Measurements from ENCODE around the gene TP53AIP1. TPM values are rescaled to one million over a fixed set of nuclear protein-coding genes. Genes with fewer than 3 reads are reported as not detected.
A peak's percentile ranks its signal among the peaks of the same experiment; 100 is the strongest.

Gene TP53AIP1
- total RNA-seq, 1 donor from 2014 or later, result not detected

GRCh38 chr11:128948583-128948982, 5.9 kb upstream of the TP53AIP1 start:
- intact Hi-C loops (cut with DNase I), result no loop called here
- ATAC-seq (peak; percentile 45), DNase-seq (ENCODE audit: low spot score) (no peak)

GRCh38 chr11:128947773-128948172, 5.1 kb upstream of the TP53AIP1 start:
- DNase-seq (ENCODE audit: low spot score) (no peak), ATAC-seq (no peak)
- intact Hi-C loops (cut with DNase I), result no loop called here

GRCh38 chr11:128946648-128947047, 4.0 kb upstream of the TP53AIP1 start:
- intact Hi-C loops (cut with DNase I), result no loop called here
- DNase-seq (ENCODE audit: low spot score) (no peak), ATAC-seq (no peak)

GRCh38 chr11:128943428-128943976, 831 bp upstream of the TP53AIP1 start:
- no peak for ATAC-seq
- intact Hi-C loops (cut with DNase I), result no loop called here
- DNase-seq (ENCODE audit: low spot score), result no peak

- DNase-seq (ENCODE audit: low spot score), result no peak
- intact Hi-C loops (cut with DNase I), result loop anchor here (1.0 kb wide), 1 partner anchor 36 kb away; no protein-coding TSS in a partner anchor
- ATAC-seq, result no peak
These were observed 429 bp downstream of the TP53AIP1 start for GRCh38 chr11:128942272-128942612.

- ATAC-seq, result no peak
- DNase-seq (ENCODE audit: low spot score), result no peak
These were observed 949 bp downstream of the TP53AIP1 start for GRCh38 chr11:128941573-128942271.

GRCh38 chr11:128941110-128941509, 1.6 kb downstream of the TP53AIP1 start:
- ATAC-seq (no peak), DNase-seq (ENCODE audit: low spot score) (no peak)
- intact Hi-C loops (cut with DNase I), result no loop called here

More at GRCh38 chr11:128941573-128942271, 949 bp downstream of the TP53AIP1 start:
- intact Hi-C loops (cut with DNase I), result loop anchor here (1.0 kb wide), 1 partner anchor 35 kb away; no protein-coding TSS in a partner anchor

GRCh38 chr11:128940603-128941002, 2.1 kb downstream of the TP53AIP1 start:
- intact Hi-C loops (cut with DNase I), result no loop called here
- DNase-seq (ENCODE audit: low spot score) (no peak), ATAC-seq (no peak)

GRCh38 chr11:128940156-128940555, 2.5 kb downstream of the TP53AIP1 start:
- ATAC-seq (no peak), DNase-seq (ENCODE audit: low spot score) (no peak)
- intact Hi-C loops (cut with DNase I), result no loop called here

GRCh38 chr11:128939591-128939990, 3.1 kb downstream of the TP53AIP1 start:
- no peak for ATAC-seq
- intact Hi-C loops (cut with DNase I), result no loop called here

GRCh38 chr11:128938156-128938885, 4.3 kb downstream of the TP53AIP1 start:
- ATAC-seq (no peak), DNase-seq (ENCODE audit: low spot score) (no peak)
- intact Hi-C loops (cut with DNase I), result no loop called here

More at GRCh38 chr11:128939591-128939990, 3.1 kb downstream of the TP53AIP1 start:
- DNase-seq (ENCODE audit: low spot score), result no peak

GRCh38 chr11:128937480-128937879, 5.2 kb downstream of the TP53AIP1 start:
- DNase-seq (ENCODE audit: low spot score), result no peak
- no peak for ATAC-seq
- intact Hi-C loops (cut with DNase I), result no loop called here

GRCh38 chr11:128936606-128937251, 5.9 kb downstream of the TP53AIP1 start:
- DNase-seq (ENCODE audit: low spot score) (no peak), ATAC-seq (no peak)
- intact Hi-C loops (cut with DNase I), result no loop called here

GRCh38 chr11:128934926-128935325, 7.7 kb downstream of the TP53AIP1 start:
- intact Hi-C loops (cut with DNase I), result no loop called here
- ATAC-seq, result no peak
- DNase-seq (ENCODE audit: low spot score), result no peak

- intact Hi-C loops (cut with DNase I), result no loop called here
- no peak for ATAC-seq
- DNase-seq (ENCODE audit: low spot score), result no peak
These were observed 8.3 kb downstream of the TP53AIP1 start for GRCh38 chr11:128934351-128934750.

- intact Hi-C loops (cut with DNase I), result no loop called here
- DNase-seq (ENCODE audit: low spot score) (no peak), ATAC-seq (no peak)
These were observed 9.0 kb downstream of the TP53AIP1 start for GRCh38 chr11:128933481-128934178.

- no peak for ATAC-seq
- DNase-seq (ENCODE audit: low spot score), result no peak
- intact Hi-C loops (cut with DNase I), result no loop called here
These were observed 11.0 kb downstream of the TP53AIP1 start for GRCh38 chr11:128931668-128932067.

- DNase-seq (ENCODE audit: low spot score) (no peak), ATAC-seq (no peak)
- intact Hi-C loops (cut with DNase I), result no loop called here
These were observed 11.6 kb downstream of the TP53AIP1 start for GRCh38 chr11:128931066-128931465.

GRCh38 chr11:128929991-128930390, 12.7 kb downstream of the TP53AIP1 start:
- no peak for ATAC-seq
- intact Hi-C loops (cut with DNase I), result no loop called here
- no peak for DNase-seq (ENCODE audit: low spot score)
